ENCODE measurements around the gene SPAG6. TPM values are rescaled to one million over a fixed set of nuclear protein-coding genes. Genes with fewer than 3 reads are reported as not detected.
A peak's percentile ranks its signal among the peaks of the same experiment; 100 is the strongest.

The SPAG6 gene
- total and polyA plus RNA-seq, 12 donors = 0.01 TPM; not detected in 11

DNA sequence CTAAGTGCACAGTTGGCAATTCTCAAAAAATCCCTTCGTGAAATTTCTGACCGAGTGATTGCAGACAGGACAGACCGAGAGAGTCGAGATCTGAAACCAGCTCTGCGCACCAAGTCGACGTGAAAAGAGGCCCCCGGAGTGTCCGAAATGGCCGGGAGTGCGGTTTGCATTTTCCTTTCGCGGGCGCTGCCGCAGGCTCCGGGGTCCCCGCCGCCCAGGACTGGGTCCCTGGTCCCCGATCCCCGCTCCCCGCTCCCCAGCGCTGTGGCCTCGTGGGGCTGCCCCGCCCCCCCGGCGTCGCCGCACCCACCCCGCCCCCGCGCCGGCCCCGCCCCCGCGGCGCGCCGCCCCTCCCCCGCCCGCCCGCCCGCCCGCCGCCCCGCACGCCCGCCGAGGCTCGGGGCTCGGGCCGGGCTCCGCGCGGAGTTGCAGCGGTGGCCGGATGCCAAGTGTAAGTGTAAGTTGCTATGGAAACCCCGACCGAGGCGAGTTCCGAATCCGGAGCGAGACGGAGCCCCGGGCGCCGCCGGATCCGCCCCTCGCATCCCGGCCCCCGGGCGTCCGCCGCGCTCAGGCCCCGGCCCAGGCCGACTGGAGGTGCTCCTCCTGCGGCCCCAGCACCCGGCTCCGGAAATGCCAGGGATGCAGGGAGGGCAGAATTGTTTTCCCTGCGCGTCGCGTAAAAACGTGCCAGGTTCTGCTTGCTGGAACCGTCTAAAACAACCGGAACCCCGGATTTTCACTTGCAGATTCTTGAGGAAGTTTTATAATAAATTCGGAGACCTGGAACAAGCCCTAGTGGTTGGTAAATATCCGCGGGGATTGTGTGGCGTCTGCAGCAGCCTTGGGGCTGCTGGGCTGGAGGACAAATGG, 19.8 kb upstream of the SPAG6 start:
- TF ChIP-seq, protein P1, sequence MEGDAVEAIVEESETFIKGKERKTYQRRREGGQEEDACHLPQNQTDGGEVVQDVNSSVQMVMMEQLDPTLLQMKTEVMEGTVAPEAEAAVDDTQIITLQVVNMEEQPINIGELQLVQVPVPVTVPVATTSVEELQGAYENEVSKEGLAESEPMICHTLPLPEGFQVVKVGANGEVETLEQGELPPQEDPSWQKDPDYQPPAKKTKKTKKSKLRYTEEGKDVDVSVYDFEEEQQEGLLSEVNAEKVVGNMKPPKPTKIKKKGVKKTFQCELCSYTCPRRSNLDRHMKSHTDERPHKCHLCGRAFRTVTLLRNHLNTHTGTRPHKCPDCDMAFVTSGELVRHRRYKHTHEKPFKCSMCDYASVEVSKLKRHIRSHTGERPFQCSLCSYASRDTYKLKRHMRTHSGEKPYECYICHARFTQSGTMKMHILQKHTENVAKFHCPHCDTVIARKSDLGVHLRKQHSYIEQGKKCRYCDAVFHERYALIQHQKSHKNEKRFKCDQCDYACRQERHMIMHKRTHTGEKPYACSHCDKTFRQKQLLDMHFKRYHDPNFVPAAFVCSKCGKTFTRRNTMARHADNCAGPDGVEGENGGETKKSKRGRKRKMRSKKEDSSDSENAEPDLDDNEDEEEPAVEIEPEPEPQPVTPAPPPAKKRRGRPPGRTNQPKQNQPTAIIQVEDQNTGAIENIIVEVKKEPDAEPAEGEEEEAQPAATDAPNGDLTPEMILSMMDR (IDR thresholded peaks at IDR 0.05) = peak in 2 of 9 donors; percentile 9 to 11
- WGBS, 2 donors = 1% methylated on average over 58 to 91 of the region's 92 CpGs
- Histone ChIP-seq H3K4me1 (peaks cover 3 to 41% (median 35%) of the 10 kb centered on the region in 9 donors), H3K27ac (peak overlapping the region in 9 of 10 donors; percentile 45 to 78 (median 59)), H3K27me3 (peaks cover 0 to 33% (median 5%) of the 10 kb centered on the region in 7 donors), H3K4me3 (peak overlapping the region; percentile 29 to 72 (median 64)), H3K36me3 (peaks cover 0 to 43% (median 23%) of the 10 kb centered on the region in 9 donors), H3K9me3 (no peaks in the 10 kb centered on the region)
- intact Hi-C loops (cut with DNase I) = loop anchor here in 5 of 10 donors (2.0 to 10.0 kb wide), 6 partner anchors 73 to 831 kb away; partner anchors contain the start of gene PIP4K2A (in 1 of the 5)
- ATAC-seq (peak; percentile 32 to 66 (median 52)), DNase-seq (peak; percentile 77 to 80)

DNA sequence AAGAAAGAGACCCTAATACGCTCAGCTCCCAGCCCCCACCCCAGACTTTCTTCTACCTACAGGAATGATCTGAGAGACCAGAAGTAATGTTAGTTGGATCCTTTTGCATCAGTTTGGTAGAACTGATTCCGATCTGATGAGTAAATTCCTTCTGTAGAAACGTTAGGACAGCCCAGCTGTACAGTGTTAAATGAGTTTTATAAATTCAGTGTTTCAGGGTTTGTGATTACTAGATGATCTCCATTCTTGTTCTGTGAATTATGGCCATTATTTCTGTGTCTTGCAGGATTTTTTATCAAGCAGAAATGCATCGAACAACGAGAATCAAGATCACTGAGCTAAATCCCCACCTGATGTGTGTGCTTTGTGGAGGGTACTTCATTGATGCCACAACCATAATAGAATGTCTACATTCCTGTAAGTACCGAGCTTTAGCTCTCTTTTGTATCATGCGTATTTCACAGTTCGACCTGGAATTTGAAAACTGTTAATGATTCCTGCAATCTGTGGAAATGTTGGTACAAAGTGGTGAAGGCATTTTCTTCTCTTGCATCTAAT, 19.1 kb upstream of the SPAG6 start:
- Histone ChIP-seq H3K27me3 (peaks cover 0 to 33% (median 5%) of the 10 kb centered on the region in 7 donors), H3K36me3 (peaks cover 0 to 50% (median 23%) of the 10 kb centered on the region in 9 donors), H3K9me3 (no peaks in the 10 kb centered on the region), H3K27ac (peak overlapping the region in 9 of 10 donors; percentile 45 to 78 (median 57)), H3K4me3 (peak overlapping the region in 9 of 10 donors; percentile 29 to 72 (median 64)), H3K4me1 (peaks cover 3 to 41% (median 35%) of the 10 kb centered on the region in 9 donors)
- TF ChIP-seq, protein P1 (IDR thresholded peaks at IDR 0.05) = no peak
- ATAC-seq (no peak), DNase-seq (no peak)
- 71% methylated on average over 8 of the region's 8 CpGs for WGBS, 2 donors
- intact Hi-C loops (cut with DNase I) = loop anchor here in 5 of 10 donors (2.0 to 10.0 kb wide), 5 partner anchors 73 to 831 kb away; partner anchors contain the start of gene PIP4K2A (in 1 of the 5)

DNA sequence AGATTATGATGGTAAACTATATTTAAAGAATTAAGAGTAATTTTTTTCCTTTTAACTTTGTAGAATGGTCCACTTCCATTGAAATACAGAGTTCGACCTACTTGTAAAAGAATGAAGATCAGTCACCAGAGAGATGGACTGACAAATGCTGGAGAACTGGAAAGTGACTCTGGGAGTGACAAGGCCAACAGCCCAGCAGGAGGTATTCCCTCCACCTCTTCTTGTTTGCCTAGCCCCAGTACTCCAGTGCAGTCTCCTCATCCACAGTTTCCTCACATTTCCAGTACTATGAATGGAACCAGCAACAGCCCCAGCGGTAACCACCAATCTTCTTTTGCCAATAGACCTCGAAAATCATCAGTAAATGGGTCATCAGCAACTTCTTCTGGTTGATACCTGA, 16.1 kb upstream of the SPAG6 start:
- no peak overlapping the region for H3K4me3 ChIP-seq
- H3K27me3 ChIP-seq = peaks cover 0 to 30% (median 7%) of the 10 kb centered on the region in 7 donors
- intact Hi-C loops (cut with DNase I) = loop anchor here in 4 of 10 donors (10.0 kb wide), 4 partner anchors 386 to 834 kb away; partner anchors contain the start of gene PIP4K2A (in 1 of the 4)
- H3K27ac ChIP-seq = no peak overlapping the region
- WGBS, 2 donors = 96 to 100% methylated on average over 3 of the region's 3 CpGs
- TF ChIP-seq, protein P1 (IDR thresholded peaks at IDR 0.05) = no peak
- DNase-seq = no peak
- H3K9me3 ChIP-seq = no peaks in the 10 kb centered on the region
- ATAC-seq = no peak
- peaks cover 0 to 31% (median 18%) of the 10 kb centered on the region in 9 donors for H3K4me1 ChIP-seq
- peaks cover 0 to 54% (median 23%) of the 10 kb centered on the region in 9 donors for H3K36me3 ChIP-seq

DNA sequence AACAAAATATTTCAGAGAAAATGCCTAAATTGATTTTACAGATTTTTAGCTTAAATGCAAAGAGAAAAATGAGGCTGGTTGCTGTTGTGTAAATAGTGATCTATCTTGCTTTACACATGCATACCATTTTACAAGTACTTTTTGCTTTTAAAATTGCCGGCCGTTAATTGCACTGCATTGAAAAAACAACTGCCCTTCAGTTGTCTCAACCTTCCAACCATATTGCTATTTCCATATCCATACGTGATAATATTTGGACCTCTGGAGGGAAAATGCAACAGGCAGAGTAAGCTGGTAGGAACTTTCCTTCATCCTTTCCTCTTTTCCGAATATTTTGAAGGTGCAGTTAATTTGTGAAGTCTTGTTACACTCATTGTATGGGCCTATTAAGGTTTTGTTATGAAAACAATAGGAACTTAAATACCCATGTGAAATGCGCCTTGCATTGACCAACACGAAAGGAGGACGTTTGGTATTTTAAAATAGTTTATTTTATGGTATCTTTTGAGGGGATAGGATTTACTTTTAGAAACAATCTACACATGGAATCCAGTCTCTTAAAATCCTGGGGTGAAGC, 13.1 kb upstream of the SPAG6 start:
- intact Hi-C loops (cut with DNase I) = no loop called here
- H3K9me3 ChIP-seq = no peaks in the 10 kb centered on the region
- no peak for DNase-seq
- WGBS, 2 donors = 94 to 98% methylated on average over 7 of the region's 7 CpGs
- no peak overlapping the region for H3K4me3 ChIP-seq
- TF ChIP-seq, protein P1 (IDR thresholded peaks at IDR 0.05) = no peak
- H3K4me1 ChIP-seq = peaks cover 0 to 40% (median 29%) of the 10 kb centered on the region in 9 donors
- no peak for ATAC-seq
- H3K27me3 ChIP-seq = peaks cover 14 to 51% (median 37%) of the 10 kb centered on the region in 7 donors
- no peak overlapping the region for H3K27ac ChIP-seq
- peaks cover 0 to 45% (median 23%) of the 10 kb centered on the region in 9 donors for H3K36me3 ChIP-seq
